ENCODE results near the gene CPLX3.

DNA sequence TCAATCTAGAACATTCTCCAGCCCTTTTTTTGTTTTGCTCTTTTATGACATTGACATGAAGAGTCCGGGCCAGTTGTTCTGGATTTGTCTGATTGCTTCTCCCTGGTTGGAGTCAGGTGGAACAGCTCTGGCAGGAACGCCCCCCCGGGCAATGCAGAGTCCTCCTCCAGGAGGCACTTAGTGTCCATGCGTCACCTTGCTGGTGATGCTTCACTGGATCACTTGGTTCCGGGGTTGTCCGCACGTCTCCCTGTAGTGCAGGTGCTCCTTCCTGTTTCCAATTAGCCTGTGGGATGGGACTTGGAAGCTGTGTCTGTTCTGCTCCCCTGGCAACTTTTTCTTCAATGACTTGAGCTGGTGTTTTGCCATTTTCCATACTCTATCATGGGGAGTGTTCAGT lies 34.8 kb upstream of the CPLX3 start:
- TF ChIP-seq, protein P1, sequence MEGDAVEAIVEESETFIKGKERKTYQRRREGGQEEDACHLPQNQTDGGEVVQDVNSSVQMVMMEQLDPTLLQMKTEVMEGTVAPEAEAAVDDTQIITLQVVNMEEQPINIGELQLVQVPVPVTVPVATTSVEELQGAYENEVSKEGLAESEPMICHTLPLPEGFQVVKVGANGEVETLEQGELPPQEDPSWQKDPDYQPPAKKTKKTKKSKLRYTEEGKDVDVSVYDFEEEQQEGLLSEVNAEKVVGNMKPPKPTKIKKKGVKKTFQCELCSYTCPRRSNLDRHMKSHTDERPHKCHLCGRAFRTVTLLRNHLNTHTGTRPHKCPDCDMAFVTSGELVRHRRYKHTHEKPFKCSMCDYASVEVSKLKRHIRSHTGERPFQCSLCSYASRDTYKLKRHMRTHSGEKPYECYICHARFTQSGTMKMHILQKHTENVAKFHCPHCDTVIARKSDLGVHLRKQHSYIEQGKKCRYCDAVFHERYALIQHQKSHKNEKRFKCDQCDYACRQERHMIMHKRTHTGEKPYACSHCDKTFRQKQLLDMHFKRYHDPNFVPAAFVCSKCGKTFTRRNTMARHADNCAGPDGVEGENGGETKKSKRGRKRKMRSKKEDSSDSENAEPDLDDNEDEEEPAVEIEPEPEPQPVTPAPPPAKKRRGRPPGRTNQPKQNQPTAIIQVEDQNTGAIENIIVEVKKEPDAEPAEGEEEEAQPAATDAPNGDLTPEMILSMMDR (IDR thresholded peaks at IDR 0.05): no peak
- TF ChIP-seq POLR2AphosphoS5 (IDR thresholded peaks at IDR 0.05) (no peak), POLR2A (IDR thresholded peaks at IDR 0.05) (no peak)

Measured in gastroesophageal sphincter (tissue), 3 donors.